OCI-LY3 (cell line): ENCODE results near the gene FRK.

ENCODE experiments used
- CTCF ChIP-seq: fragments of 200-600, 300-600 bp; sonication (generic); IDR thresholded peaks from 2 replicates; pipeline ENCODE4 v1.5.1; 2014; ENCODE audit warnings: antibody characterized with exemption, low read length, low read depth
- EZH2phosphoT487 ChIP-seq: fragments of 200-600 bp; shearing (Covaris generic); IDR thresholded peaks from 2 replicates; pipeline ENCODE4 v1.6.1; 2018; ENCODE audit warnings: antibody characterized with exemption, mixed run types, low read depth

- TF ChIP-seq CTCF, result no peak
- TF ChIP-seq EZH2phosphoT487, result no peak
Observed at GRCh38 chr6:116078945-116079344, 18.3 kb upstream of the FRK start.
